Kidney epithelial cell (primary cell): ENCODE measurements around the gene IL17D. TPM values are rescaled to one million over a fixed set of nuclear protein-coding genes. Genes with fewer than 3 reads are reported as not detected.

ENCODE experiments used
- DNase-seq: peaks from one replicate; pipeline ENCODE4 v3.0.0-alpha.2; 2010; ENCODE audit warnings: low read depth
- H3K27me3 ChIP-seq: 2 replicates; pipeline ENCODE4 v1.6.0; 2011; ENCODE audit warnings: low read length; ENCODE audit not compliant: control insufficient read depth, insufficient read depth
- H3K36me3 ChIP-seq: 2 replicates; pipeline ENCODE4 v1.5.1; 2011; ENCODE audit warnings: low read length; ENCODE audit not compliant: control insufficient read depth, insufficient read depth
- H3K4me3 ChIP-seq: 2 replicates; pipeline ENCODE4 v1.5.1; 2011; ENCODE audit warnings: low read depth, mild to moderate bottlenecking, control low read depth, low read length
- CTCF ChIP-seq: IDR thresholded peaks from 2 replicates; pipeline ENCODE4 v1.5.1; 2011; ENCODE audit warnings: mild to moderate bottlenecking, moderate library complexity, low read length, control low read depth, inconsistent platforms; ENCODE audit not compliant: insufficient read depth, poor library complexity, severe bottlenecking
- total RNA-seq: library from RNA; depleted of rRNA; stranded (reverse); fragments of >200 nt; gene quantifications from 2 replicates; pipeline ENCODE4 v1.2.3, GENCODE V29; 2015

The IL17D gene
- total RNA-seq, 1 donor from 2014 or later = 0.46 TPM

- H3K4me3 ChIP-seq = no peak overlapping the region
- H3K27me3 ChIP-seq = peaks cover 2% of the 10 kb centered on the region
- TF ChIP-seq CTCF = no peak
- no peak for DNase-seq
- no peaks in the 10 kb centered on the region for H3K36me3 ChIP-seq
Measured at GRCh38 chr13:20706661-20707060, 3.2 kb downstream of the IL17D start.

GRCh38 chr13:20708216-20708615, 4.7 kb downstream of the IL17D start:
- no peak for DNase-seq
- Histone ChIP-seq H3K27me3 (peaks cover 2% of the 10 kb centered on the region), H3K4me3 (no peak overlapping the region), H3K36me3 (no peaks in the 10 kb centered on the region)
- no peak for TF ChIP-seq CTCF

GRCh38 chr13:20709369-20709768, 5.9 kb downstream of the IL17D start:
- TF ChIP-seq CTCF = no peak
- H3K4me3 ChIP-seq = no peak overlapping the region
- DNase-seq = no peak
- H3K27me3 ChIP-seq = peaks cover 2% of the 10 kb centered on the region
- H3K36me3 ChIP-seq = no peaks in the 10 kb centered on the region

GRCh38 chr13:20709782-20710181, 6.3 kb downstream of the IL17D start:
- Histone ChIP-seq H3K36me3 (no peaks in the 10 kb centered on the region), H3K27me3 (peaks cover 2% of the 10 kb centered on the region), H3K4me3 (no peak overlapping the region)
- TF ChIP-seq CTCF = no peak
- DNase-seq = no peak

- no peak for DNase-seq
- Histone ChIP-seq H3K27me3 (no peaks in the 10 kb centered on the region), H3K36me3 (no peaks in the 10 kb centered on the region), H3K4me3 (no peak overlapping the region)
- peak; percentile 11 for TF ChIP-seq CTCF
Measured at GRCh38 chr13:20711301-20712044, 8.0 kb downstream of the IL17D start.

- no peak for DNase-seq
- Histone ChIP-seq H3K4me3 (no peak overlapping the region), H3K27me3 (no peaks in the 10 kb centered on the region), H3K36me3 (no peaks in the 10 kb centered on the region)
- TF ChIP-seq CTCF = no peak
Measured at GRCh38 chr13:20713014-20713376, 9.5 kb downstream of the IL17D start.
